ENCODE data around the gene FOXN3. TPM values are rescaled to one million over a fixed set of nuclear protein-coding genes. Genes with fewer than 3 reads are reported as not detected.

FOXN3 gene
- total and polyA plus RNA-seq, 8 donors = 43.5 to 80.7 (median 49.1) TPM

DNA sequence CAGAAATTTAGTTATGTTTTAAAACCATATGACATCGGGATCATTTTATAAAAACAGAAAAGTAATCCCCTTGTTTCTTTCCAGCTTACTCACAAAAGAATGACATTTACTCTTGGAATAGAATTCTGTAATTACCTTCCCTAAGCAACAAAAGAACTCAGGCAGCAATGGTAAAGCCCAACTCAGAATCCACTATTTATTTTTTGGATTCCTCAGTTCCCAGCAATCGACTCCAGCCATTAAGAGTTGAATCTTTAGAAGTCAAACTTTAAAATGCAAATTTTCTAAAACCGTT, 65.9 kb downstream of the FOXN3 start:
- intact Hi-C loops (cut with DNase I) = no loop called here
- DNase-seq = no peak
- Histone ChIP-seq H3K27me3 (no peaks in the 10 kb centered on the region), H3K27ac (peak overlapping the region; percentile 65 to 74), H3K4me3 (no peak overlapping the region), H3K4me1 (peaks cover 20 to 25% of the 10 kb centered on the region in 2 donors), H3K9me3 (no peaks in the 10 kb centered on the region), H3K36me3 (peaks cover 0 to 14% of the 10 kb centered on the region in 2 donors)
- TF ChIP-seq, protein P1, sequence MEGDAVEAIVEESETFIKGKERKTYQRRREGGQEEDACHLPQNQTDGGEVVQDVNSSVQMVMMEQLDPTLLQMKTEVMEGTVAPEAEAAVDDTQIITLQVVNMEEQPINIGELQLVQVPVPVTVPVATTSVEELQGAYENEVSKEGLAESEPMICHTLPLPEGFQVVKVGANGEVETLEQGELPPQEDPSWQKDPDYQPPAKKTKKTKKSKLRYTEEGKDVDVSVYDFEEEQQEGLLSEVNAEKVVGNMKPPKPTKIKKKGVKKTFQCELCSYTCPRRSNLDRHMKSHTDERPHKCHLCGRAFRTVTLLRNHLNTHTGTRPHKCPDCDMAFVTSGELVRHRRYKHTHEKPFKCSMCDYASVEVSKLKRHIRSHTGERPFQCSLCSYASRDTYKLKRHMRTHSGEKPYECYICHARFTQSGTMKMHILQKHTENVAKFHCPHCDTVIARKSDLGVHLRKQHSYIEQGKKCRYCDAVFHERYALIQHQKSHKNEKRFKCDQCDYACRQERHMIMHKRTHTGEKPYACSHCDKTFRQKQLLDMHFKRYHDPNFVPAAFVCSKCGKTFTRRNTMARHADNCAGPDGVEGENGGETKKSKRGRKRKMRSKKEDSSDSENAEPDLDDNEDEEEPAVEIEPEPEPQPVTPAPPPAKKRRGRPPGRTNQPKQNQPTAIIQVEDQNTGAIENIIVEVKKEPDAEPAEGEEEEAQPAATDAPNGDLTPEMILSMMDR (IDR thresholded peaks at IDR 0.05) = no peak
- ATAC-seq = no peak

DNA sequence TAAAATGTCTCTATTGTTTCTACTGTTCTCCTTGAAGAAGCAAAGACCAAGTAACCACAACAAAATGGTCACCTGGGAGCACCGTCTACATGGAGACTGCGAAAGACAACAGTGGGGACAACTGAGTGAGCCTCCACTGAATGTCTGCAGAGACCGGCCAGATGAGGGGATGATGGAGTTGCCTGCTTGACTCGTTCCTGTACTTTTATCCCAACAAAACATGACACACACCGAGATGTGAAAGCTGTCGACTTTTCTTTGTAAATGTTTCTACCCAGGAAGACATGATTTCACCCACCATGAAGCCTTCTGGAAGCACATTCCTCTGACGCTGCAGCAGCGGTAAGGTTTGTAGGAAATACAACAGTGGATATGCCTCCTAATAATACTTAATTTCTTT, 66.9 kb downstream of the FOXN3 start:
- Histone ChIP-seq H3K9me3 (no peaks in the 10 kb centered on the region), H3K4me1 (peaks cover 20 to 25% of the 10 kb centered on the region in 2 donors), H3K27me3 (no peaks in the 10 kb centered on the region), H3K27ac (no peak overlapping the region), H3K36me3 (peaks cover 0 to 14% of the 10 kb centered on the region in 2 donors), H3K4me3 (no peak overlapping the region)
- intact Hi-C loops (cut with DNase I) = no loop called here
- DNase-seq (no peak), ATAC-seq (no peak)
- TF ChIP-seq, protein P1 (IDR thresholded peaks at IDR 0.05) = no peak

DNA sequence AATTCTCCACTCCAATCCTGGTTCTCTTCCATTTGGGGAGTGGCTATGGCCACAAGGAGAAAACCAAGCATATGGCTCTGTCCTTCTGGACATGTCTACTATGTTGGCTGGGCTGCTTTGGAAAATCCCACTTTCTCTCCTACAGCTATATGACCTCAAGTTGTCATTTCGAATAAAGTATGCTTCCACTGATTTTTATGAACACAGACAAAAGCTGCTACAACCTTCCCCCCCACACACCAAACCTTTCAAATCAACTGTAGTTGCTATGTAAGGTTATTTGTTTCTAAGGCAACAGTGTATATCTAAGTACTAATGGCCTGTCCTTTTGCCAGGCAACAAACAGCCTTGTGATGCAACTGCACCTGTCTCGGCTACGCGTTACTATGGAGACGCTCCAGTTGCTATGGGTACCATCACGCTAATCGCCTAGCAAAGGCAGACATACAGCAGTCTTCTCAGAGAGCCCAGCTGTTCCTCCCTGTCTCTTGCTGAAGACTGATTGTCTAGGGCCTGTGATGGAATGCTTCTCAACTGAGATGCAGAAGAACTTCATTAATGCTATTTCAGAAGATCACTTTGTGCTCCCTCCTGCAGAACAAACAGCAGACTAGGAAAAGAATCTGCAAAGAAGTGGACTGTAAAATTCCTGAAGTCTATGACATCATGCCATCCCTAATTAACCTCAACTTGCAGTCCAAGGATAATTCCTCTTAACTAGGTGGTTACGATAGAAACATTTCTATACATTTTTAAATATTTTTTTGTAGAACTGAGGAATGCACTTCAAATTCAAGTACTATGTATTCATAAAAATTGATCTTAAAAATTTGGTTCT, 67.6 kb downstream of the FOXN3 start:
- intact Hi-C loops (cut with DNase I) = no loop called here
- DNase-seq (peak in 1 of 4 donors; percentile 64), ATAC-seq (no peak)
- no peak overlapping the region for H3K27ac ChIP-seq
- H3K36me3 ChIP-seq = peaks cover 0 to 14% of the 10 kb centered on the region in 2 donors
- no peaks in the 10 kb centered on the region for H3K9me3 ChIP-seq
- TF ChIP-seq, protein P1 (IDR thresholded peaks at IDR 0.05) = no peak
- peaks cover 20 to 25% of the 10 kb centered on the region in 2 donors for H3K4me1 ChIP-seq
- H3K27me3 ChIP-seq = no peaks in the 10 kb centered on the region
- H3K4me3 ChIP-seq = no peak overlapping the region

DNA sequence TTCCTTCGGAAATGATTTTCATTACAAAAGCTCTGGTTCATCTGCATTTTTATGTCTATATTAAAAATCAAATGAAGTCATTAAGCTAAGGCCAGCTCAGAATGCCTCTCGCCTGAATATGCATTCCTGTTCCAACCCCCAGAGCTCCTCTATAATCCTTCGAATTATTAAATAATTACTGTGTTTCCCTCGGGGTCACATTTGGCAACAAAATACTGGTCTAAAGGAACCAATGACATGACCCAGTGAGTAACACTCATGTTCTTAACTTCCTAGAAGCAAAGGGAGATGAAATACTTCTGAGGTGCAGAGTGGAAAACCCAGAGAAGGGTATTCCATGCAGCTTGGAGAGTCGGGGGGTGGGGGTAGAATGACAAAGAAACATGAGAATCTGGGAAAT, 68.3 kb downstream of the FOXN3 start:
- no peaks in the 10 kb centered on the region for H3K27me3 ChIP-seq
- ATAC-seq (no peak), DNase-seq (no peak)
- H3K27ac ChIP-seq = no peak overlapping the region
- no peak overlapping the region for H3K4me3 ChIP-seq
- no peaks in the 10 kb centered on the region for H3K9me3 ChIP-seq
- peaks cover 0 to 14% of the 10 kb centered on the region in 2 donors for H3K36me3 ChIP-seq
- intact Hi-C loops (cut with DNase I) = no loop called here
- TF ChIP-seq, protein P1 (IDR thresholded peaks at IDR 0.05) = no peak
- H3K4me1 ChIP-seq = peaks cover 20 to 25% of the 10 kb centered on the region in 2 donors

DNA sequence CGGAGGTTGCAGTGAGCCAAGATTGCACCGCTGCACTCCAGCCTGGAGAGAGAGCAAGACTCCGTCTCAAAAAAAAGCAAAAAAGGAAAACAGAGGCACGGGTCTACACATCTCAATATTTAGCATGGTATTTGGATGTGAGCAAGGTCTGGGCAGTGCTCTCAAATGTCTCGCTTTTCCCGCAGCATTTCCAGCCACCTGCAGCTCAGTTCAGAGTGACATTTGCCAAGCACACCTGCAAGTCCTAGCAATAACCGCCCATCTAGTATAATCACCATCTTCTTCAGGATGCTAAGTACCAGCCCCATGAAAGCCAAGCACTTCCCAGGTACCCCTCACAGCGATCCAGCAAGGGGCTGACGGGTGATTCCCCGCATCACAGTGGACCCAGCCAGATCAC, 69.1 kb downstream of the FOXN3 start:
- TF ChIP-seq, protein P1 (IDR thresholded peaks at IDR 0.05) = no peak
- no peak for ATAC-seq
- intact Hi-C loops (cut with DNase I) = no loop called here

More for the DNA sequence above, 69.1 kb downstream of the FOXN3 start:
- Histone ChIP-seq H3K4me3 (no peak overlapping the region), H3K27ac (no peak overlapping the region), H3K27me3 (no peaks in the 10 kb centered on the region), H3K9me3 (no peaks in the 10 kb centered on the region), H3K36me3 (peaks cover 0 to 14% of the 10 kb centered on the region in 2 donors), H3K4me1 (peaks cover 20 to 23% of the 10 kb centered on the region in 2 donors)
- DNase-seq = no peak

All from left lung (tissue), 10 donors.